Measurements from ENCODE around the gene GBP3. TPM values are rescaled to one million over a fixed set of nuclear protein-coding genes. Genes with fewer than 3 reads are reported as not detected.
"Not testable (repeated sequence)": the region's sequence is repeated elsewhere in the genome, so short reads cannot be mapped to it uniquely, and the experiment has no call there.

The GBP3 gene
- total RNA-seq, 1 experiment from 2014 or later = 60.0 TPM

GRCh38 chr1:88985032-88985431 lies 37.6 kb downstream of the GBP3 start:
- Mint-ChIP-seq H3K36me3 (ENCODE audit: insufficient read depth, unreplicated experiment) (peaks cover 47% of the 10 kb centered on the region), H3K27ac (ENCODE audit: unreplicated experiment) (peak overlapping the region; percentile 89), H3K27me3 (ENCODE audit: unreplicated experiment) (no peaks in the 10 kb centered on the region), H3K4me3 (ENCODE audit: low read depth, unreplicated experiment) (peak overlapping the region; percentile 55), H3K9me3 (ENCODE audit: low read depth, unreplicated experiment) (no peaks in the 10 kb centered on the region), H3K4me1 (ENCODE audit: low read depth, unreplicated experiment) (peaks cover 74% of the 10 kb centered on the region)
- no TSS peak for BruUV-seq (replicated peaks)
- intact Hi-C loops (cut with micrococcal nuclease; ENCODE audit: unreplicated experiment) = no loop called here
- peak; percentile 76 for DNase-seq
- no peak for TF ChIP-seq CTCF (IDR thresholded peaks at IDR 0.05; ENCODE audit: unreplicated experiment)
- CTCF ChIA-PET = interaction anchor here (1.2 to 2.2 kb wide), 3 partner anchors 11 to 56 kb away, joined by 3 to 11 read pairs (median 7); no protein-coding TSS in a partner anchor

- H3K4me1 Mint-ChIP-seq (ENCODE audit: low read depth, unreplicated experiment) = peaks cover 70% of the 10 kb centered on the region
- H3K27me3 Mint-ChIP-seq (ENCODE audit: unreplicated experiment) = no peaks in the 10 kb centered on the region
- BruUV-seq (replicated peaks) = no TSS peak
- H3K36me3 Mint-ChIP-seq (ENCODE audit: insufficient read depth, unreplicated experiment) = peaks cover 47% of the 10 kb centered on the region
- no peak for TF ChIP-seq CTCF (IDR thresholded peaks at IDR 0.05; ENCODE audit: unreplicated experiment)
- peak overlapping the region; percentile 55 for H3K4me3 Mint-ChIP-seq (ENCODE audit: low read depth, unreplicated experiment)
- no peak for DNase-seq
- peak overlapping the region; percentile 89 for H3K27ac Mint-ChIP-seq (ENCODE audit: unreplicated experiment)
- CTCF ChIA-PET = interaction anchor here (0.7 to 2.2 kb wide), 7 partner anchors 11 to 469 kb away, joined by 3 to 11 read pairs (median 6); no protein-coding TSS in a partner anchor
- intact Hi-C loops (cut with micrococcal nuclease; ENCODE audit: unreplicated experiment) = no loop called here
- H3K9me3 Mint-ChIP-seq (ENCODE audit: low read depth, unreplicated experiment) = no peaks in the 10 kb centered on the region
Measured at GRCh38 chr1:88984569-88984968, 38.1 kb downstream of the GBP3 start.

GRCh38 chr1:88983791-88984559 lies 38.7 kb downstream of the GBP3 start:
- Mint-ChIP-seq H3K4me3 (ENCODE audit: low read depth, unreplicated experiment) (peak overlapping the region; percentile 60), H3K27me3 (ENCODE audit: unreplicated experiment) (no peaks in the 10 kb centered on the region), H3K36me3 (ENCODE audit: insufficient read depth, unreplicated experiment) (peaks cover 47% of the 10 kb centered on the region), H3K27ac (ENCODE audit: unreplicated experiment) (peak overlapping the region; percentile 89), H3K9me3 (ENCODE audit: low read depth, unreplicated experiment) (no peaks in the 10 kb centered on the region), H3K4me1 (ENCODE audit: low read depth, unreplicated experiment) (peaks cover 64% of the 10 kb centered on the region)
- intact Hi-C loops (cut with micrococcal nuclease; ENCODE audit: unreplicated experiment) = no loop called here
- DNase-seq = no peak
- BruUV-seq (replicated peaks) = no TSS peak
- peak; percentile 54 for TF ChIP-seq CTCF (IDR thresholded peaks at IDR 0.05; ENCODE audit: unreplicated experiment)
- CTCF ChIA-PET = interaction anchor here (0.7 to 2.2 kb wide), 7 partner anchors 10 to 470 kb away, joined by 3 to 11 read pairs (median 6); no protein-coding TSS in a partner anchor

- Mint-ChIP-seq H3K27ac (ENCODE audit: unreplicated experiment) (no peak overlapping the region), H3K4me3 (ENCODE audit: low read depth, unreplicated experiment) (no peak overlapping the region), H3K27me3 (ENCODE audit: unreplicated experiment) (no peaks in the 10 kb centered on the region), H3K9me3 (ENCODE audit: low read depth, unreplicated experiment) (no peaks in the 10 kb centered on the region), H3K36me3 (ENCODE audit: insufficient read depth, unreplicated experiment) (peaks cover 41% of the 10 kb centered on the region), H3K4me1 (ENCODE audit: low read depth, unreplicated experiment) (peaks cover 50% of the 10 kb centered on the region)
- CTCF ChIA-PET = interaction anchor here (0.6 kb wide), 1 partner anchor 248 kb away, joined by 6 read pairs; no protein-coding TSS in a partner anchor
- intact Hi-C loops (cut with micrococcal nuclease; ENCODE audit: unreplicated experiment) = no loop called here
- TF ChIP-seq CTCF (IDR thresholded peaks at IDR 0.05; ENCODE audit: unreplicated experiment) = no peak
- BruUV-seq (replicated peaks) = no TSS peak
- no peak for DNase-seq
Measured at GRCh38 chr1:88982055-88982454, 40.6 kb downstream of the GBP3 start.

GRCh38 chr1:88981506-88981905 lies 41.2 kb downstream of the GBP3 start:
- intact Hi-C loops (cut with micrococcal nuclease; ENCODE audit: unreplicated experiment); CTCF ChIA-PET; H3K9me3 Mint-ChIP-seq (ENCODE audit: low read depth, unreplicated experiment): not testable (repeated sequence)

More at GRCh38 chr1:88981506-88981905, 41.2 kb downstream of the GBP3 start:
- peaks cover 47% of the 10 kb centered on the region for H3K4me1 Mint-ChIP-seq (ENCODE audit: low read depth, unreplicated experiment)
- peaks cover 41% of the 10 kb centered on the region for H3K36me3 Mint-ChIP-seq (ENCODE audit: insufficient read depth, unreplicated experiment)
- not testable (repeated sequence) for H3K4me3 Mint-ChIP-seq (ENCODE audit: low read depth, unreplicated experiment); H3K27ac Mint-ChIP-seq (ENCODE audit: unreplicated experiment); DNase-seq; H3K27me3 Mint-ChIP-seq (ENCODE audit: unreplicated experiment); BruUV-seq (replicated peaks)

Measured in Calu3 (cell line).